Subcutaneous abdominal adipose tissue (tissue), 5 donors: ENCODE results near the gene NOD2.

Source experiments
- H3K27ac ChIP-seq: one replicate; pipeline ENCODE4 v1.7.0; 2013; ENCODE audit warnings: low read depth, mild to moderate bottlenecking, inconsistent platforms, low read length, moderate library complexity
- H3K27me3 ChIP-seq, 5 donors: one replicate each; pipeline ENCODE4 v1.7.0; 2013; ENCODE audit warnings: low read length in 5 of 5, inconsistent platforms in 1 of 5; ENCODE audit not compliant: control insufficient read depth in 5 of 5, insufficient read depth in 4 of 5
- H3K36me3 ChIP-seq, 5 donors: one replicate each; pipeline ENCODE4 v1.7.0; 2013; ENCODE audit warnings: low read length in 5 of 5; ENCODE audit not compliant: control insufficient read depth in 5 of 5, insufficient read depth in 5 of 5
- H3K4me1 ChIP-seq, 5 donors: one replicate each; pipeline ENCODE4 v1.7.0; 2013; ENCODE audit warnings: low read length in 5 of 5, mild to moderate bottlenecking in 3 of 5, moderate library complexity in 1 of 5; ENCODE audit not compliant: control insufficient read depth in 5 of 5, insufficient read depth in 5 of 5
- H3K4me3 ChIP-seq, 5 donors: one replicate each; pipeline ENCODE4 v1.7.0; 2013; ENCODE audit warnings: low read length in 5 of 5, low read depth in 1 of 5
- H3K9ac ChIP-seq, 5 donors: one replicate each; pipeline ENCODE4 v1.7.0; 2013; ENCODE audit warnings: low read length in 5 of 5, mild to moderate bottlenecking in 4 of 5, moderate library complexity in 3 of 5
- H3K9me3 ChIP-seq, 5 donors: one replicate each; pipeline ENCODE4 v1.7.0; 2013; ENCODE audit warnings: low read length in 5 of 5; ENCODE audit not compliant: control insufficient read depth in 5 of 5
- donor health status: healthy.
- donor health status: healthy.
- donor health status: healthy.
- donor health status: healthy.
- donor health status: healthy.

NOD2 gene

GRCh38 chr16:50752471-50753235 lies 59.2 kb downstream of the NOD2 start:
- Histone ChIP-seq H3K27ac (no peak overlapping the region), H3K36me3 (peaks cover 20 to 42% (median 28%) of the 10 kb centered on the region in 5 donors), H3K4me3 (no peak overlapping the region), H3K4me1 (peaks cover 0 to 6% (median 0%) of the 10 kb centered on the region in 5 donors), H3K9me3 (no peaks in the 10 kb centered on the region), H3K9ac (no peak overlapping the region), H3K27me3 (no peaks in the 10 kb centered on the region)

GRCh38 chr16:50756473-50756872 lies 63.1 kb downstream of the NOD2 start:
- Histone ChIP-seq H3K4me3 (no peak overlapping the region), H3K27ac (no peak overlapping the region), H3K9ac (no peak overlapping the region), H3K36me3 (peaks cover 18 to 40% (median 22%) of the 10 kb centered on the region in 5 donors), H3K4me1 (peaks cover 0 to 8% (median 0%) of the 10 kb centered on the region in 5 donors), H3K9me3 (no peaks in the 10 kb centered on the region), H3K27me3 (no peaks in the 10 kb centered on the region)

GRCh38 chr16:50761267-50761666 lies 67.9 kb downstream of the NOD2 start:
- Histone ChIP-seq H3K4me3 (no peak overlapping the region), H3K9ac (no peak overlapping the region), H3K36me3 (peaks cover 0 to 24% (median 9%) of the 10 kb centered on the region in 5 donors), H3K27me3 (no peaks in the 10 kb centered on the region), H3K27ac (no peak overlapping the region), H3K4me1 (peaks cover 0 to 8% (median 0%) of the 10 kb centered on the region in 5 donors), H3K9me3 (peaks cover 0 to 4% (median 3%) of the 10 kb centered on the region in 5 donors)

GRCh38 chr16:50762241-50762640 lies 68.8 kb downstream of the NOD2 start:
- H3K9ac ChIP-seq: no peak overlapping the region

GRCh38 chr16:50763211-50763610 lies 69.8 kb downstream of the NOD2 start:
- no peak overlapping the region for H3K27ac ChIP-seq
- no peak overlapping the region for H3K9ac ChIP-seq
- no peaks in the 10 kb centered on the region for H3K27me3 ChIP-seq
- H3K4me1 ChIP-seq: peaks cover 0 to 3% (median 0%) of the 10 kb centered on the region in 5 donors
- peaks cover 0 to 7% (median 4%) of the 10 kb centered on the region in 5 donors for H3K9me3 ChIP-seq
- peaks cover 3 to 21% (median 6%) of the 10 kb centered on the region in 5 donors for H3K36me3 ChIP-seq
- no peak overlapping the region for H3K4me3 ChIP-seq

More at GRCh38 chr16:50762241-50762640, 68.8 kb downstream of the NOD2 start:
- H3K9me3 ChIP-seq: peaks cover 0 to 7% (median 4%) of the 10 kb centered on the region in 5 donors
- H3K4me1 ChIP-seq: peaks cover 0 to 3% (median 0%) of the 10 kb centered on the region in 5 donors
- H3K36me3 ChIP-seq: peaks cover 3 to 25% (median 6%) of the 10 kb centered on the region in 5 donors
- H3K4me3 ChIP-seq: no peak overlapping the region
- H3K27ac ChIP-seq: no peak overlapping the region
- no peaks in the 10 kb centered on the region for H3K27me3 ChIP-seq

GRCh38 chr16:50765260-50765659 lies 71.9 kb downstream of the NOD2 start:
- Histone ChIP-seq H3K27ac (no peak overlapping the region), H3K4me3 (no peak overlapping the region), H3K9me3 (peaks cover 0 to 7% (median 4%) of the 10 kb centered on the region in 5 donors), H3K36me3 (peaks cover 3 to 28% (median 7%) of the 10 kb centered on the region in 5 donors), H3K27me3 (no peaks in the 10 kb centered on the region), H3K4me1 (peaks cover 0 to 3% (median 0%) of the 10 kb centered on the region in 5 donors), H3K9ac (no peak overlapping the region)

- H3K9ac ChIP-seq: no peak overlapping the region
- H3K27ac ChIP-seq: no peak overlapping the region
- peaks cover 0 to 2% (median 0%) of the 10 kb centered on the region in 5 donors for H3K4me1 ChIP-seq
- peaks cover 0 to 7% (median 4%) of the 10 kb centered on the region in 5 donors for H3K9me3 ChIP-seq
- H3K27me3 ChIP-seq: no peaks in the 10 kb centered on the region
- H3K36me3 ChIP-seq: peaks cover 3 to 25% (median 7%) of the 10 kb centered on the region in 5 donors
- H3K4me3 ChIP-seq: no peak overlapping the region
Observed at GRCh38 chr16:50765861-50766260, 72.5 kb downstream of the NOD2 start.

- no peaks in the 10 kb centered on the region for H3K27me3 ChIP-seq
- H3K4me3 ChIP-seq: no peak overlapping the region
- peaks cover 3 to 23% (median 7%) of the 10 kb centered on the region in 5 donors for H3K36me3 ChIP-seq
- peaks cover 0 to 2% (median 0%) of the 10 kb centered on the region in 5 donors for H3K4me1 ChIP-seq
- H3K27ac ChIP-seq: no peak overlapping the region
- peaks cover 0 to 7% (median 4%) of the 10 kb centered on the region in 5 donors for H3K9me3 ChIP-seq
- H3K9ac ChIP-seq: no peak overlapping the region
Observed at GRCh38 chr16:50767197-50767596, 73.8 kb downstream of the NOD2 start.

GRCh38 chr16:50771366-50771765 lies 78.0 kb downstream of the NOD2 start:
- H3K27me3 ChIP-seq: no peaks in the 10 kb centered on the region
- peaks cover 0 to 2% (median 0%) of the 10 kb centered on the region in 5 donors for H3K9me3 ChIP-seq
- H3K36me3 ChIP-seq: peaks cover 0 to 25% (median 7%) of the 10 kb centered on the region in 5 donors
- no peak overlapping the region for H3K9ac ChIP-seq
- H3K27ac ChIP-seq: no peak overlapping the region
- H3K4me1 ChIP-seq: no peaks in the 10 kb centered on the region
- H3K4me3 ChIP-seq: no peak overlapping the region

- Histone ChIP-seq H3K4me1 (no peaks in the 10 kb centered on the region), H3K27me3 (no peaks in the 10 kb centered on the region), H3K9me3 (no peaks in the 10 kb centered on the region), H3K4me3 (no peak overlapping the region), H3K9ac (no peak overlapping the region), H3K36me3 (peaks cover 4 to 28% (median 9%) of the 10 kb centered on the region in 5 donors), H3K27ac (no peak overlapping the region)
Observed at GRCh38 chr16:50774405-50774804, 81.0 kb downstream of the NOD2 start.
